HG03097 (cell line): ENCODE data around the gene GBGT1.
A peak's percentile ranks its signal among the peaks of the same experiment; 100 is the strongest.

Source experiments
- ATAC-seq: cut with Tn5 transposase; IDR thresholded peaks from one replicate; pipeline ENCODE4 v1.9.1; 2021; ENCODE audit not compliant: unreplicated experiment, low FRiP score

The GBGT1 gene

GRCh38 chr9:133144904-133145851, 18.5 kb downstream of the GBGT1 start:
- ATAC-seq = no peak

GRCh38 chr9:133144142-133144903, 19.4 kb downstream of the GBGT1 start:
- peak; percentile 48 for ATAC-seq

- ATAC-seq = no peak
Measured at GRCh38 chr9:133143639-133144141, 20.0 kb downstream of the GBGT1 start.

GRCh38 chr9:133142684-133143622, 20.8 kb downstream of the GBGT1 start:
- no peak for ATAC-seq

- no peak for ATAC-seq
Measured at GRCh38 chr9:133141833-133142595, 21.7 kb downstream of the GBGT1 start.

- ATAC-seq = no peak
Measured at GRCh38 chr9:133140606-133141005, 23.1 kb downstream of the GBGT1 start.

- ATAC-seq = no peak
Measured at GRCh38 chr9:133140174-133140505, 23.6 kb downstream of the GBGT1 start.

- no peak for ATAC-seq
Measured at GRCh38 chr9:133139246-133140173, 24.2 kb downstream of the GBGT1 start.

GRCh38 chr9:133137451-133138231, 26.1 kb downstream of the GBGT1 start:
- ATAC-seq = no peak

GRCh38 chr9:133135146-133135745, 28.5 kb downstream of the GBGT1 start:
- ATAC-seq = no peak

- ATAC-seq = no peak
Measured at GRCh38 chr9:133134388-133135145, 29.1 kb downstream of the GBGT1 start.

GRCh38 chr9:133133681-133134387, 29.9 kb downstream of the GBGT1 start:
- peak; percentile 71 for ATAC-seq

- no peak for ATAC-seq
Measured at GRCh38 chr9:133132174-133132573, 31.5 kb downstream of the GBGT1 start.

- ATAC-seq = no peak
Measured at GRCh38 chr9:133131506-133131905, 32.2 kb downstream of the GBGT1 start.

- no peak for ATAC-seq
Measured at GRCh38 chr9:133130685-133131244, 32.9 kb downstream of the GBGT1 start.
